Osteoblast (primary cell): ENCODE data around the gene TTN. TPM values are rescaled to one million over a fixed set of nuclear protein-coding genes. Genes with fewer than 3 reads are reported as not detected.

ENCODE experiments used
- DNase-seq: peaks from one replicate; pipeline ENCODE4 v3.0.0; 2011; ENCODE audit warnings: low spot score, mixed read lengths; ENCODE audit not compliant: insufficient read length; ENCODE audit errors: missing footprints
- H2AFZ ChIP-seq: 2 replicates; pipeline ENCODE4 v1.6.0; 2011; ENCODE audit warnings: mild to moderate bottlenecking, low read length
- H3K27ac ChIP-seq: 2 replicates; pipeline ENCODE4 v1.5.1; 2011; ENCODE audit warnings: mild to moderate bottlenecking, low read depth, low read length, moderate library complexity
- H3K27me3 ChIP-seq: 2 replicates; pipeline ENCODE4 v1.6.0; 2012; ENCODE audit warnings: mild to moderate bottlenecking, control low read depth, inconsistent platforms, low read length, moderate library complexity; ENCODE audit not compliant: insufficient read depth
- H3K36me3 ChIP-seq: 2 replicates; pipeline ENCODE4 v1.5.1; 2011; ENCODE audit warnings: mild to moderate bottlenecking, low read length, control low read depth, moderate library complexity; ENCODE audit not compliant: insufficient read depth
- H3K4me1 ChIP-seq: 2 replicates; pipeline ENCODE4 v1.5.1; 2011; ENCODE audit warnings: mild to moderate bottlenecking, low read length, control low read depth, moderate library complexity; ENCODE audit not compliant: insufficient read depth
- H3K4me2 ChIP-seq: 2 replicates; pipeline ENCODE4 v1.6.0; 2011; ENCODE audit warnings: mild to moderate bottlenecking, low read length; ENCODE audit not compliant: insufficient read depth
- H3K4me3 ChIP-seq: fragments of 200-600 bp; sonication (generic); 3 replicates; pipeline ENCODE4 v1.5.1; 2012; ENCODE audit warnings: mild to moderate bottlenecking, low read length, inconsistent platforms; ENCODE audit not compliant: insufficient read depth
- H3K79me2 ChIP-seq: 2 replicates; pipeline ENCODE4 v1.6.0; 2012; ENCODE audit warnings: mild to moderate bottlenecking, low read length, control low read depth, inconsistent platforms; ENCODE audit not compliant: insufficient read depth
- H3K9me3 ChIP-seq: 2 replicates; pipeline ENCODE4 v1.5.1; 2011; ENCODE audit warnings: low read depth, low read length, control low read depth
- H4K20me1 ChIP-seq: 2 replicates; pipeline ENCODE4 v1.6.0; 2012; ENCODE audit warnings: mild to moderate bottlenecking, low read length, control low read depth; ENCODE audit not compliant: insufficient read depth
- CTCF ChIP-seq: IDR thresholded peaks from 2 replicates; pipeline ENCODE4 v1.5.1; 2011; ENCODE audit warnings: mild to moderate bottlenecking, low read depth, low read length, moderate library complexity; ENCODE audit errors: extremely low read depth
- total RNA-seq: library from RNA; depleted of rRNA; stranded (reverse); fragments of >200 nt; gene quantifications from 2 replicates; pipeline ENCODE4 v1.2.3, GENCODE V29; 2012

Gene TTN
- total RNA-seq, 1 donor, result under 0.01 TPM

- Histone ChIP-seq H3K27ac (no peak overlapping the region), H2AFZ (no peak overlapping the region), H3K4me3 (no peak overlapping the region), H3K9me3 (no peaks in the 10 kb centered on the region), H3K79me2 (no peaks in the 10 kb centered on the region), H3K4me1 (no peaks in the 10 kb centered on the region), H3K27me3 (peaks cover 2% of the 10 kb centered on the region), H3K36me3 (no peaks in the 10 kb centered on the region), H3K4me2 (no peak overlapping the region), H4K20me1 (no peaks in the 10 kb centered on the region)
- no peak for DNase-seq
- TF ChIP-seq CTCF, result no peak
These were observed 77.2 kb downstream of the TTN start for GRCh38 chr2:178730049-178730448.

- H3K36me3 ChIP-seq, result no peaks in the 10 kb centered on the region
- H3K9me3 ChIP-seq, result no peaks in the 10 kb centered on the region
- H3K4me3 ChIP-seq, result no peak overlapping the region
- no peaks in the 10 kb centered on the region for H4K20me1 ChIP-seq
- no peak for DNase-seq
- H2AFZ ChIP-seq, result no peak overlapping the region
- no peaks in the 10 kb centered on the region for H3K79me2 ChIP-seq
- no peak for TF ChIP-seq CTCF
- peaks cover 2% of the 10 kb centered on the region for H3K27me3 ChIP-seq
- no peak overlapping the region for H3K4me2 ChIP-seq
- no peak overlapping the region for H3K27ac ChIP-seq
- H3K4me1 ChIP-seq, result no peaks in the 10 kb centered on the region
These were observed 83.4 kb downstream of the TTN start for GRCh38 chr2:178723786-178724346.

- Histone ChIP-seq H4K20me1 (no peaks in the 10 kb centered on the region), H3K27me3 (peaks cover 2% of the 10 kb centered on the region), H3K4me1 (no peaks in the 10 kb centered on the region), H3K27ac (no peak overlapping the region), H3K9me3 (no peaks in the 10 kb centered on the region), H3K4me3 (no peak overlapping the region), H3K36me3 (no peaks in the 10 kb centered on the region), H3K79me2 (no peaks in the 10 kb centered on the region), H3K4me2 (no peak overlapping the region), H2AFZ (no peak overlapping the region)
- no peak for DNase-seq
- no peak for TF ChIP-seq CTCF
These were observed 84.9 kb downstream of the TTN start for GRCh38 chr2:178722296-178722695.

GRCh38 chr2:178718988-178719387 lies 88.2 kb downstream of the TTN start:
- no peak for TF ChIP-seq CTCF
- H3K4me2 ChIP-seq, result no peak overlapping the region
- H3K36me3 ChIP-seq, result no peaks in the 10 kb centered on the region
- H3K27me3 ChIP-seq, result no peaks in the 10 kb centered on the region
- H3K4me3 ChIP-seq, result no peak overlapping the region
- H3K4me1 ChIP-seq, result no peaks in the 10 kb centered on the region
- H3K9me3 ChIP-seq, result no peaks in the 10 kb centered on the region
- no peaks in the 10 kb centered on the region for H4K20me1 ChIP-seq
- no peaks in the 10 kb centered on the region for H3K79me2 ChIP-seq
- no peak overlapping the region for H3K27ac ChIP-seq
- H2AFZ ChIP-seq, result no peak overlapping the region
- DNase-seq, result no peak
